HepG2 (cell line): ENCODE data around the gene TPST1. TPM values are rescaled to one million over a fixed set of nuclear protein-coding genes. Genes with fewer than 3 reads are reported as not detected.

Experiments used
- KMT2B ChIP-seq: IDR thresholded peaks from 2 replicates; pipeline ENCODE4 v1.6.1; 2016; ENCODE audit warnings: missing genetic modification reagents, missing compliant biosample characterization
- NRL ChIP-seq: sonication (generic); formaldehyde crosslinking; IDR thresholded peaks from 2 replicates; pipeline ENCODE4 v1.5.0; 2020; ENCODE audit warnings: missing genetic modification reagents, mild to moderate bottlenecking, moderate library complexity, borderline replicate concordance
- RBAK ChIP-seq: sonication (generic); formaldehyde crosslinking; IDR thresholded peaks from 2 replicates; pipeline ENCODE4 v1.5.1; 2020; ENCODE audit warnings: mild to moderate bottlenecking, missing genetic modification reagents
- SAP130 ChIP-seq: IDR thresholded peaks from 2 replicates; pipeline ENCODE4 v1.6.1; 2016; ENCODE audit warnings: low read depth
- ZFAT ChIP-seq: sonication (generic); formaldehyde crosslinking; conservative IDR thresholded peaks from 2 replicates; pipeline ENCODE4 v1.8.1; 2023; ENCODE audit warnings: missing genetic modification reagents, inconsistent platforms
- ZNF501 ChIP-seq: sonication (generic); formaldehyde crosslinking; IDR thresholded peaks from 2 replicates; pipeline ENCODE4 v1.5.1; 2020; ENCODE audit warnings: mild to moderate bottlenecking, moderate library complexity, missing genetic modification reagents
- ZNF547 ChIP-seq: sonication (generic); formaldehyde crosslinking; IDR thresholded peaks from 2 replicates; pipeline ENCODE4 v1.5.1; 2020; ENCODE audit warnings: mild to moderate bottlenecking, missing genetic modification reagents
- polyA plus RNA-seq, 8 experiments: library from polyadenylated mRNA; depleted of rRNA in 3 of 8; stranded (reverse) in 7 of 8; unstranded in 1 of 8; fragments of >200 nt; fragmentation: Illumina TruSeq in 4 of 8; extraction: Trizol in 4 of 8; gene quantifications; 2 replicates each; pipeline versions ENCODE4 v1.2.1 to v1.2.3, GENCODE V29; 2011 to 2016; ENCODE audit warnings: low read depth in 4 of 8, missing spikeins in 1 of 8, mixed read lengths in 1 of 8; ENCODE audit not compliant: insufficient read depth in 1 of 8
- total RNA-seq, 5 experiments: library from RNA; depleted of rRNA; stranded (reverse); fragments of >200 nt; fragmentation: Illumina TruSeq; extraction: Trizol; gene quantifications; 2 replicates each; pipeline ENCODE4 v1.2.3, GENCODE V29; 2016; ENCODE audit warnings: low read depth in 1 of 5
- TF ChIP-seq, protein P1 (sequence below): sonication (generic); formaldehyde crosslinking; IDR thresholded peaks from 2 replicates; pipeline ENCODE4 v1.4.0; 2020; ENCODE audit warnings: missing genetic modification reagents, borderline replicate concordance
- TF ChIP-seq, protein P2 (sequence below), 2 experiments: sonication (generic) in 1 of 2; formaldehyde crosslinking in 1 of 2; IDR thresholded peaks; 2 replicates each; pipeline versions ENCODE4 v1.4.0 to v1.6.1; 2016 to 2020; ENCODE audit warnings: borderline replicate concordance in 1 of 2, low read depth in 1 of 2, mild to moderate bottlenecking in 1 of 2, missing genetic modification reagents in 1 of 2
- TF ChIP-seq, protein P3 (sequence below): IDR thresholded peaks from 2 replicates; pipeline ENCODE4 v1.6.1; 2016; ENCODE audit warnings: missing genetic modification reagents, missing compliant biosample characterization
- TF ChIP-seq, protein P4 (sequence below): sonication (generic); formaldehyde crosslinking; IDR thresholded peaks from 2 replicates; pipeline ENCODE4 v1.4.0; 2020; ENCODE audit warnings: missing genetic modification reagents
- TF ChIP-seq, protein P5 (sequence below): sonication (generic); formaldehyde crosslinking; IDR thresholded peaks from 2 replicates; pipeline ENCODE4 v1.8.1; 2023; ENCODE audit warnings: mild to moderate bottlenecking, missing genetic modification reagents, borderline replicate concordance
- TF ChIP-seq, protein P6 (sequence below): sonication (generic); formaldehyde crosslinking; IDR thresholded peaks from 2 replicates; pipeline ENCODE4 v1.5.1; 2020; ENCODE audit warnings: missing genetic modification reagents, mild to moderate bottlenecking, borderline replicate concordance

Gene TPST1
- total and polyA plus RNA-seq, 2 of the 13 experiments (the other 11 are each of a cell fraction or from before 2014, with no cell fraction given), result 24.3 to 34.1 TPM

DNA sequence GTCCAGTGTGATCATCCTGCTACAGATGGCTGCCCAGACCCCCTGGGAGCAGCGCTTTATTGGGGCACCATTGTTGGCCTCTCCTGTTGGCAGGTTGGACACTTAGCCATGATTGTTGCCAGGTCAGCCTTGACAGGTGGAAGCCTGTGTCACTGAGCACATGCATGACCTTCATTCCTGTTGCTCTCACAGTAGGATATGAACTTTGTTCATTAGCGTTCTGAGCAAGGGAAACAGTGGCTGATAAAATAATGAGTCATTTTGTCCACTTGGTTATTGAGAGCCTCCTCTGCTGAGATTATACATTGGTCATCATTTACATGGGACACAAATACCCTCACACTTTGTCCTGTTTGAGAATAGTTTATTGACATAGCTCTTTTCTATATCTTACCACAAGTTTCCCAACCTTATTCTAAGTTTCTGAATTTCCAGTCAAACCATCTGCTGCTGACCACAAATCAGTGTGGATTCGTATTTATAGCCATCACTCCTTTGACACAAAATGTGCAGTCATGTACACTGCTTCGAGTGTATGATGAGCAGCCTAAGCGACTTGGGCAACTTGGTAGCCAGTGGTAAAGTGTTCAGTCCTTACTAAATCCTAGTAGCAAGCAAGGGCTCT is 102.6 kb downstream of the TPST1 start (continued):
- TF ChIP-seq, protein P1, sequence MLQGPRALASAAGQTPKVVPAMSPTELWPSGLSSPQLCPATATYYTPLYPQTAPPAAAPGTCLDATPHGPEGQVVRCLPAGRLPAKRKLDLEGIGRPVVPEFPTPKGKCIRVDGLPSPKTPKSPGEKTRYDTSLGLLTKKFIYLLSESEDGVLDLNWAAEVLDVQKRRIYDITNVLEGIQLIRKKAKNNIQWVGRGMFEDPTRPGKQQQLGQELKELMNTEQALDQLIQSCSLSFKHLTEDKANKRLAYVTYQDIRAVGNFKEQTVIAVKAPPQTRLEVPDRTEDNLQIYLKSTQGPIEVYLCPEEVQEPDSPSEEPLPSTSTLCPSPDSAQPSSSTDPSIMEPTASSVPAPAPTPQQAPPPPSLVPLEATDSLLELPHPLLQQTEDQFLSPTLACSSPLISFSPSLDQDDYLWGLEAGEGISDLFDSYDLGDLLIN (CRISPR knock-in tag), result no peak
- TF ChIP-seq ZNF501 (CRISPR knock-in tag), result no peak; the same call in 1 of the 2 replicates
- peak; percentile 95 for TF ChIP-seq SAP130 (CRISPR knock-in tag)
- no peak for TF ChIP-seq NRL (CRISPR knock-in tag)
- TF ChIP-seq KMT2B, result no peak
- no peak for TF ChIP-seq RBAK (CRISPR knock-in tag)
- TF ChIP-seq, protein P2, sequence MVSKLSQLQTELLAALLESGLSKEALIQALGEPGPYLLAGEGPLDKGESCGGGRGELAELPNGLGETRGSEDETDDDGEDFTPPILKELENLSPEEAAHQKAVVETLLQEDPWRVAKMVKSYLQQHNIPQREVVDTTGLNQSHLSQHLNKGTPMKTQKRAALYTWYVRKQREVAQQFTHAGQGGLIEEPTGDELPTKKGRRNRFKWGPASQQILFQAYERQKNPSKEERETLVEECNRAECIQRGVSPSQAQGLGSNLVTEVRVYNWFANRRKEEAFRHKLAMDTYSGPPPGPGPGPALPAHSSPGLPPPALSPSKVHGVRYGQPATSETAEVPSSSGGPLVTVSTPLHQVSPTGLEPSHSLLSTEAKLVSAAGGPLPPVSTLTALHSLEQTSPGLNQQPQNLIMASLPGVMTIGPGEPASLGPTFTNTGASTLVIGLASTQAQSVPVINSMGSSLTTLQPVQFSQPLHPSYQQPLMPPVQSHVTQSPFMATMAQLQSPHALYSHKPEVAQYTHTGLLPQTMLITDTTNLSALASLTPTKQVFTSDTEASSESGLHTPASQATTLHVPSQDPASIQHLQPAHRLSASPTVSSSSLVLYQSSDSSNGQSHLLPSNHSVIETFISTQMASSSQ (IDR thresholded peaks at IDR 0.05; ENCODE audit: low read depth), result 0 out of 2 replicates have a peak, but pooled peaks have one; percentile 32
- TF ChIP-seq, protein P2 (CRISPR knock-in tag; IDR thresholded peaks at IDR 0.05; ENCODE audit: borderline replicate concordance), result peak; percentile 10; the same call in 1 of the 2 replicates
- TF ChIP-seq ZFAT (CRISPR knock-in tag), result no peak
- TF ChIP-seq ZNF547 (CRISPR knock-in tag), result no peak
- TF ChIP-seq, protein P3, sequence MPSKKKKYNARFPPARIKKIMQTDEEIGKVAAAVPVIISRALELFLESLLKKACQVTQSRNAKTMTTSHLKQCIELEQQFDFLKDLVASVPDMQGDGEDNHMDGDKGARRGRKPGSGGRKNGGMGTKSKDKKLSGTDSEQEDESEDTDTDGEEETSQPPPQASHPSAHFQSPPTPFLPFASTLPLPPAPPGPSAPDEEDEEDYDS (CRISPR knock-in tag), result peak; percentile 37; the same call in 1 of the 2 replicates
- TF ChIP-seq, protein P4, sequence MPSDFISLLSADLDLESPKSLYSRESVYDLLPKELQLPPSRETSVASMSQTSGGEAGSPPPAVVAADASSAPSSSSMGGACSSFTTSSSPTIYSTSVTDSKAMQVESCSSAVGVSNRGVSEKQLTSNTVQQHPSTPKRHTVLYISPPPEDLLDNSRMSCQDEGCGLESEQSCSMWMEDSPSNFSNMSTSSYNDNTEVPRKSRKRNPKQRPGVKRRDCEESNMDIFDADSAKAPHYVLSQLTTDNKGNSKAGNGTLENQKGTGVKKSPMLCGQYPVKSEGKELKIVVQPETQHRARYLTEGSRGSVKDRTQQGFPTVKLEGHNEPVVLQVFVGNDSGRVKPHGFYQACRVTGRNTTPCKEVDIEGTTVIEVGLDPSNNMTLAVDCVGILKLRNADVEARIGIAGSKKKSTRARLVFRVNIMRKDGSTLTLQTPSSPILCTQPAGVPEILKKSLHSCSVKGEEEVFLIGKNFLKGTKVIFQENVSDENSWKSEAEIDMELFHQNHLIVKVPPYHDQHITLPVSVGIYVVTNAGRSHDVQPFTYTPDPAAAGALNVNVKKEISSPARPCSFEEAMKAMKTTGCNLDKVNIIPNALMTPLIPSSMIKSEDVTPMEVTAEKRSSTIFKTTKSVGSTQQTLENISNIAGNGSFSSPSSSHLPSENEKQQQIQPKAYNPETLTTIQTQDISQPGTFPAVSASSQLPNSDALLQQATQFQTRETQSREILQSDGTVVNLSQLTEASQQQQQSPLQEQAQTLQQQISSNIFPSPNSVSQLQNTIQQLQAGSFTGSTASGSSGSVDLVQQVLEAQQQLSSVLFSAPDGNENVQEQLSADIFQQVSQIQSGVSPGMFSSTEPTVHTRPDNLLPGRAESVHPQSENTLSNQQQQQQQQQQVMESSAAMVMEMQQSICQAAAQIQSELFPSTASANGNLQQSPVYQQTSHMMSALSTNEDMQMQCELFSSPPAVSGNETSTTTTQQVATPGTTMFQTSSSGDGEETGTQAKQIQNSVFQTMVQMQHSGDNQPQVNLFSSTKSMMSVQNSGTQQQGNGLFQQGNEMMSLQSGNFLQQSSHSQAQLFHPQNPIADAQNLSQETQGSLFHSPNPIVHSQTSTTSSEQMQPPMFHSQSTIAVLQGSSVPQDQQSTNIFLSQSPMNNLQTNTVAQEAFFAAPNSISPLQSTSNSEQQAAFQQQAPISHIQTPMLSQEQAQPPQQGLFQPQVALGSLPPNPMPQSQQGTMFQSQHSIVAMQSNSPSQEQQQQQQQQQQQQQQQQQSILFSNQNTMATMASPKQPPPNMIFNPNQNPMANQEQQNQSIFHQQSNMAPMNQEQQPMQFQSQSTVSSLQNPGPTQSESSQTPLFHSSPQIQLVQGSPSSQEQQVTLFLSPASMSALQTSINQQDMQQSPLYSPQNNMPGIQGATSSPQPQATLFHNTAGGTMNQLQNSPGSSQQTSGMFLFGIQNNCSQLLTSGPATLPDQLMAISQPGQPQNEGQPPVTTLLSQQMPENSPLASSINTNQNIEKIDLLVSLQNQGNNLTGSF (CRISPR knock-in tag), result no peak
- TF ChIP-seq, protein P5, sequence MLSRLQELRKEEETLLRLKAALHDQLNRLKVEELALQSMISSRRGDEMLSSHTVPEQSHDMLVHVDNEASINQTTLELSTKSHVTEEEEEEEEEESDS (CRISPR knock-in tag), result no peak
- TF ChIP-seq, protein P6, sequence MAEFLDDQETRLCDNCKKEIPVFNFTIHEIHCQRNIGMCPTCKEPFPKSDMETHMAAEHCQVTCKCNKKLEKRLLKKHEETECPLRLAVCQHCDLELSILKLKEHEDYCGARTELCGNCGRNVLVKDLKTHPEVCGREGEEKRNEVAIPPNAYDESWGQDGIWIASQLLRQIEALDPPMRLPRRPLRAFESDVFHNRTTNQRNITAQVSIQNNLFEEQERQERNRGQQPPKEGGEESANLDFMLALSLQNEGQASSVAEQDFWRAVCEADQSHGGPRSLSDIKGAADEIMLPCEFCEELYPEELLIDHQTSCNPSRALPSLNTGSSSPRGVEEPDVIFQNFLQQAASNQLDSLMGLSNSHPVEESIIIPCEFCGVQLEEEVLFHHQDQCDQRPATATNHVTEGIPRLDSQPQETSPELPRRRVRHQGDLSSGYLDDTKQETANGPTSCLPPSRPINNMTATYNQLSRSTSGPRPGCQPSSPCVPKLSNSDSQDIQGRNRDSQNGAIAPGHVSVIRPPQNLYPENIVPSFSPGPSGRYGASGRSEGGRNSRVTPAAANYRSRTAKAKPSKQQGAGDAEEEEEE (CRISPR knock-in tag), result no peak
